HEK293T (cell line): ENCODE measurements around the gene PPFIA2.

Source experiments
- CTCF ChIA-PET: fragments of 350-600 bp; formaldehyde crosslinking; extraction: SDS; loops from one replicate; lab custom pipeline; 2021; ENCODE audit warnings: antibody characterized with exemption, inconsistent platforms; lab: Yijun Ruan, JAX
- POLR2A ChIA-PET: fragments of 350-600 bp; formaldehyde crosslinking; extraction: SDS; loops from one replicate; lab custom pipeline; 2020; ENCODE audit warnings: antibody characterized with exemption, inconsistent platforms; lab: Yijun Ruan, JAX
- DNase-seq: peaks from one replicate; pipeline ENCODE4 v3.0.0; 2012; ENCODE audit warnings: mixed read lengths; ENCODE audit errors: extremely low spot score
- ARNT ChIP-seq: fragments of 450-650 bp; IDR thresholded peaks from 2 replicates; pipeline ENCODE4 v1.6.1; 2017; ENCODE audit warnings: mild to moderate bottlenecking
- BHLHE40 ChIP-seq: fragments of 450-650 bp; IDR thresholded peaks from 2 replicates; pipeline ENCODE4 v1.6.1; 2016; ENCODE audit warnings: mild to moderate bottlenecking, moderate library complexity, borderline replicate concordance
- CTBP1 ChIP-seq: fragments of 450-650 bp; IDR thresholded peaks from 2 replicates; pipeline ENCODE4 v1.6.1; 2016; ENCODE audit warnings: borderline replicate concordance
- ELF4 ChIP-seq: fragments of 450-650 bp; IDR thresholded peaks from 2 replicates; pipeline ENCODE4 v1.6.1; 2017; ENCODE audit warnings: antibody characterized with exemption
- FOXA1 ChIP-seq: fragments of 450-650 bp; IDR thresholded peaks from 2 replicates; pipeline ENCODE4 v1.6.1; 2016; ENCODE audit warnings: mild to moderate bottlenecking
- FOXK2 ChIP-seq: fragments of 450-650 bp; IDR thresholded peaks from 2 replicates; pipeline ENCODE4 v1.6.1; 2016; ENCODE audit warnings: mild to moderate bottlenecking
- FOXM1 ChIP-seq: fragments of 450-650 bp; IDR thresholded peaks from 2 replicates; pipeline ENCODE4 v1.6.1; 2017; ENCODE audit warnings: mild to moderate bottlenecking, borderline replicate concordance
- HDGF ChIP-seq: fragments of 450-650 bp; IDR thresholded peaks from 2 replicates; pipeline ENCODE4 v1.6.1; 2017; ENCODE audit warnings: antibody characterized with exemption, borderline replicate concordance
- L3MBTL2 ChIP-seq: fragments of 450-650 bp; conservative IDR thresholded peaks from 2 replicates; pipeline ENCODE4 v1.6.1; 2016; ENCODE audit warnings: mild to moderate bottlenecking
- LEF1 ChIP-seq: fragments of 450-650 bp; IDR thresholded peaks from 2 replicates; pipeline ENCODE4 v1.6.1; 2017; ENCODE audit warnings: mild to moderate bottlenecking, borderline replicate concordance
- NFRKB ChIP-seq: fragments of 450-650 bp; IDR thresholded peaks from 2 replicates; pipeline ENCODE4 v1.6.1; 2016; ENCODE audit warnings: mild to moderate bottlenecking, moderate library complexity
- SP1 ChIP-seq: fragments of 450-650 bp; IDR thresholded peaks from 2 replicates; pipeline ENCODE4 v1.6.1; 2017
- SUZ12 ChIP-seq: fragments of 450-650 bp; IDR thresholded peaks from 2 replicates; pipeline ENCODE4 v1.6.1; 2016; ENCODE audit warnings: mild to moderate bottlenecking
- TARDBP ChIP-seq: fragments of 450-650 bp; IDR thresholded peaks from 2 replicates; pipeline ENCODE4 v1.6.1; 2016
- ZNF384 ChIP-seq: fragments of 450-650 bp; IDR thresholded peaks from 2 replicates; pipeline ENCODE4 v1.6.1; 2016
- TF ChIP-seq, protein P1 (sequence below): fragments of 450-650 bp; IDR thresholded peaks from 2 replicates; pipeline ENCODE4 v1.6.1; 2016

PPFIA2 gene

DNA sequence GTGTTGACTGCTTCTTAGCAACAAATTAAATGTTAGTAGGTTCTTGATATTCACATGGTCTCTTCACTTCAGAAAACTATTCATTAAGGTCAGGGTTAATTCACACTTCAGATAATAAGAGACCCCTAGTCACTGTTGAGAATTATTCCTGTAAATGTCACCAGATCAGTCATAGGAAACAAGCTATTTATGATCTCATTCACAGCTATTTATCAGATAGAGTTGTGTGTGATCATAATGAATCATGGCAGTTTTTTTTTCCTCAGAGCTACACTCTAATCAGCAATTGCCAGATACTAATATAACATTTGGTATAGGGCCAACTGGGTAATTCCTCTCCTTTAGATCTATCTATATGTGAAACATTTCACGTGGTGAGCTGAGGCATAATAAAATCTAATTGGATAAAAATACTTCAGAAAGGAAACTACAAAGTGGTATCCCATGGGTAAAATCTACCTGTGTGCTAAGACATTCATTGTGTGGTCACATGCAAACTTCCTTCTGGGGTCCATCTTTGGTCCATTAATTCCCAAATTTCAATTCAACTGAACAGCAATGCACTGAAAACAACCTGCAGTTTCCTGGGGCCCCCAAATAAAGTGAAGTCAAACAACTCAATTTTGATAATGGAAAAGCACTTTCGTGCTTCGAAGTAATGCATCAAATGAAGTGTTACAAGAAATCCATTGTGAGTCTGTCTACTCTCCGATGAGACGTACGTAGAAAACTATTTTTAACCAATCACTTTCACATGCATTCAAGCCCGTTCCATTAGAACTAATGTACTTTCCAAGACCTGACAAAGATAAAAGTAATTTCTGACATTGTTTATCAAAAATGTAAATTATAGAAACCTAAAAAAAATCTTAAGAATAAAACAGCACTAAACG, 484.3 kb downstream of the PPFIA2 start:
- no peak for DNase-seq
- TF ChIP-seq NFRKB (no peak), LEF1 (no peak), FOXA1 (no peak), CTBP1 (no peak), ZNF384 (no peak), FOXM1 (no peak), HDGF (no peak), ELF4 (no peak), SUZ12 (no peak), FOXK2 (no peak), TARDBP (no peak)
- TF ChIP-seq, protein P1, sequence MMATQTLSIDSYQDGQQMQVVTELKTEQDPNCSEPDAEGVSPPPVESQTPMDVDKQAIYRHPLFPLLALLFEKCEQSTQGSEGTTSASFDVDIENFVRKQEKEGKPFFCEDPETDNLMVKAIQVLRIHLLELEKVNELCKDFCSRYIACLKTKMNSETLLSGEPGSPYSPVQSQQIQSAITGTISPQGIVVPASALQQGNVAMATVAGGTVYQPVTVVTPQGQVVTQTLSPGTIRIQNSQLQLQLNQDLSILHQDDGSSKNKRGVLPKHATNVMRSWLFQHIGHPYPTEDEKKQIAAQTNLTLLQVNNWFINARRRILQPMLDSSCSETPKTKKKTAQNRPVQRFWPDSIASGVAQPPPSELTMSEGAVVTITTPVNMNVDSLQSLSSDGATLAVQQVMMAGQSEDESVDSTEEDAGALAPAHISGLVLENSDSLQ = no peak
- CTCF ChIA-PET = interaction anchor here (0.6 kb wide), 1 partner anchor 685 kb away, joined by 11 read pairs; no protein-coding TSS in a partner anchor
- POLR2A ChIA-PET = no interaction called here

DNA sequence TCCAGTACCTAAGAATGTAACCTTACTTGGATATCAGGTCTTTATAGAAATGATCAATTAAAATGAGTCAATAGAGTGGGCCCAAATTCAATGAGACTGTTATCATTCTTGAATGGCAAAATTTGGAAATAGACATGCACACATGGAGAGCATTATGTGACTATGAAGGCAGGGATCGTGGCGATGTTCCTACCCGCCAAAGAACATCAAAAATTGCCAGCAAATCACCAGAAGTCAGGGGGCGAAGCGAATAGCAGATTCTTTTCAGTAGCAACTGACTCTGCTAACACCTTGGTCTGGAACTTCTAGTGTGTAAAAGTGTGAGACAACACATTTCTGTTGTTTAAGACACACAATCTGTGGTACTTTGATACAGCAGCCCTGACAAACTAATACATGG, 488.8 kb downstream of the PPFIA2 start:
- DNase-seq = no peak
- no peak for TF ChIP-seq SUZ12
- TF ChIP-seq FOXA1 = no peak
- TF ChIP-seq LEF1 = no peak
- TF ChIP-seq NFRKB = no peak
- no peak for TF ChIP-seq ELF4
- ChIA-PET CTCF (no interaction called here), POLR2A (no interaction called here)

DNA sequence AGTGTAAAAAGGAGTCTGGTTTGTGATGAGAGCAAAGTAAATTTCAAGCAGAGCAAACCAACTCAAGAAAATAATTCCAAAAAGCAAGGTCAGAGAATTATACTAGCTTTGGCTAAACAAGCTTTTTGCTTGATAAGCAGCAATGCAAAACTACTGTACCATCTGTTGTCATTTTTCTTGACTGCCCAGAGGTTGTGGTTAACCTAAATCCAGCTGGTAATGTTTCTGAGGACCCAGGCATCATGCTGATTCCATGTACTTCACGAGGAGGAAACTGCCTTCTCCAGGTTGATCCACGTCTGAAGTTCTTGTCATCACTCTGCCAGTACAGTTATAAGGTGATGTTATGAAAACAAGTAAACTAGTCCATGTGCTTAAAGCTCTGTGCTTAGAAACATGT, 496.1 kb downstream of the PPFIA2 start:
- ChIA-PET POLR2A (no interaction called here), CTCF (no interaction called here)
- no peak for DNase-seq
- no peak for TF ChIP-seq ELF4
- TF ChIP-seq HDGF = no peak
- no peak for TF ChIP-seq ZNF384
- no peak for TF ChIP-seq CTBP1
- no peak for TF ChIP-seq ARNT
- no peak for TF ChIP-seq FOXA1
- TF ChIP-seq, protein P1 = no peak
- TF ChIP-seq NFRKB = no peak
- no peak for TF ChIP-seq FOXM1
- no peak for TF ChIP-seq FOXK2
- TF ChIP-seq TARDBP = no peak
- TF ChIP-seq LEF1 = no peak
- no peak for TF ChIP-seq SUZ12
- no peak for TF ChIP-seq SP1
- TF ChIP-seq L3MBTL2 = no peak

DNA sequence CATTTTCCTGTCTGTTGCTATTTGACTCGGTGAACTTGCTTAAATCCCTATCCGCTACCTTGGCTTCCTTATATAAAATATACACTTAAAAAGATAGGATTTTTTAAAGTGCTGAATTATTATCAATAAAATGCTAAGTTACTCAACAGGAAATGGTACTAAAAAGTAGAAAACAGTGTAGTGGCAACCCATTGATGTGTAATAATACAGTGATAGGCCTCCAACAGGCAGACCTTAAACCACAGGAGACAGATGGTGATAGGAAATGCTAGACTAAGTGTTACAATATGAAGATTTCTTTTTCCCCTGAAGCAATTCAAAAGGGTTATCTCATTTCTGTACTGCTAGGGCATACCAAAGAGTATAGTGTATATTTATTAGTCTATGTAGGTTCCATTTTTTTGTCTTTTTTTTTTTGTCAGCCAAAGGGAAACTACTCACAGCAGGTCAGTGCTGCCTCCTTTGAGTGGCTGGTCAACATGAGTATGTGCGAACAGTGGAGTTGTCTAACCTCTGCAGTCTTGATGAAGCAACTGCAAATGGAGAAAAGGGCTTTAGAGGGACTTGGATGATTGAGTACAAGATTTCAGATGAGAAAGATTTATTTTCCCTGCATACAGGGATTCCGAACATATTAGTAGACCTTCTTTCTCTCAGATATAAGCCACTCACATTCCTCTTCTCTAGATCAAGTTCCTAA, 497.5 kb downstream of the PPFIA2 start:
- TF ChIP-seq ELF4 (no peak), ZNF384 (no peak), ARNT (no peak), LEF1 (no peak), HDGF (no peak), CTBP1 (no peak), SUZ12 (no peak), NFRKB (no peak), L3MBTL2 (no peak), SP1 (no peak), BHLHE40 (no peak), FOXA1 (no peak), TARDBP (no peak), FOXM1 (no peak)
- TF ChIP-seq, protein P1 = no peak
- CTCF ChIA-PET = no interaction called here
- DNase-seq = peak; percentile 8
- POLR2A ChIA-PET = no interaction called here

DNA sequence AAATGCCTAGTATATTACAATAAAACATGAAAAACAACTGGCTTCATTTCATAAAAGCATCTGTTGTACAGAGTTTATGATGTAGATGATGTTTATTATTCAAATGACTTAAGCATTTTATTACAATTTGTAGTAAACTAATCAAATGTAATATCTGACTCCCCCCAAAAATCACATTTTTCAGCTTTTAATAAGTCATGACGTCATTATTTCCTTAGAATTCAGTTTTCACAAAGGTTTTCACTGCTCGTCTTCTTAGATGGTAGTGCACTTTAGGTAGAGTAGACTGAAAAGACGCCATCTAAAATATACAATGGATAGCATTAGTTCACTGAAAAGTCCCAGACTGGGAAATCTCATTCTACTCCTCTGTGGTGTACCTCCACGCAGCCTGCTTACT, 499.8 kb downstream of the PPFIA2 start:
- CTCF ChIA-PET = interaction anchor here (0.6 kb wide), 1 partner anchor 111 kb away, joined by 3 read pairs; no protein-coding TSS in a partner anchor
- no peak for DNase-seq
- TF ChIP-seq CTBP1 = no peak
- TF ChIP-seq FOXK2 = no peak
- no peak for TF ChIP-seq BHLHE40
- TF ChIP-seq, protein P1 = no peak
- TF ChIP-seq ARNT = no peak
- no peak for TF ChIP-seq L3MBTL2
- no peak for TF ChIP-seq LEF1
- TF ChIP-seq SUZ12 = no peak
- no peak for TF ChIP-seq SP1
- no peak for TF ChIP-seq HDGF
- TF ChIP-seq ELF4 = no peak
- TF ChIP-seq ZNF384 = no peak
- TF ChIP-seq FOXM1 = no peak
- no peak for TF ChIP-seq FOXA1
- POLR2A ChIA-PET = no interaction called here
